ENCODE results near the gene OPTC. TPM values are rescaled to one million over a fixed set of nuclear protein-coding genes. Genes with fewer than 3 reads are reported as not detected.

OPTC gene
- polyA plus RNA-seq, 1 donor from 2014 or later: not detected

DNA sequence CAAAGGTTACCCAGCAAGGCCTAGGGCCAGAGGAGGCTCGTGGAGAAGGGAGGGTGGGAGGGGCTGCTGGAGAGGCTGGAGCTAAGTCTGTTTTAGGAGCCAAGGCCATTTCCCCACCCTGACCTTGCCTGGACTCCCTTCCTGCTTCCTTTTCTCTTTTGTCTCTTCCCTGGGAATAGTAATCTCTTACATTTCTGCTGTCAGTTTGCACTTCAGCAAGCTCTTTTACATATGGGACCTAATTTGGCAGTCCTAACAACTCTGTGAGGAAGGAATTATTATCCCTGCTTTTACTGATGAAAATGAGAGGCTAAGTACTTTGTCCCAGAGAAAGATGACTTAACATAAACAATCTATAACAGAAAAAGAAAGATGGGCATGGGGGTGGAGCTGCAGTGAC, 13.8 kb downstream of the OPTC start:
- Histone ChIP-seq H3K9ac (ENCODE audit: low read length) (peak overlapping the region; percentile 34), H3K4me3 (ENCODE audit: low read length) (peak overlapping the region; percentile 17), H3K27me3 (ENCODE audit: insufficient read depth, low read depth, low read length) (no peaks in the 10 kb centered on the region), H3K9me2 (ENCODE audit: insufficient read depth, low read length) (no peaks in the 10 kb centered on the region), H3K79me2 (replicated peaks; ENCODE audit: insufficient read depth, low read length) (no peaks in the 10 kb centered on the region), H3F3A (ENCODE audit: insufficient read depth, low read length, poor library complexity, severe bottlenecking) (no peaks in the 10 kb centered on the region), H4K20me1 (ENCODE audit: insufficient read depth) (no peaks in the 10 kb centered on the region), H3K36me3 (ENCODE audit: insufficient read depth, low read length) (no peaks in the 10 kb centered on the region), H3K9me3 (ENCODE audit: low read length) (no peaks in the 10 kb centered on the region), H3K4me2 (ENCODE audit: low read length) (no peak overlapping the region), H2AFZ (ENCODE audit: low read depth, low read length) (no peak overlapping the region), H3K27ac (ENCODE audit: low read length) (peak overlapping the region; percentile 59)
- TF ChIP-seq REST (IDR thresholded peaks at IDR 0.05; ENCODE audit: borderline replicate concordance) (peak; percentile 100), EZH2 (IDR thresholded peaks at IDR 0.05; ENCODE audit: borderline replicate concordance, insufficient read depth, low read length, poor library complexity, severe bottlenecking) (no peak)

DNA sequence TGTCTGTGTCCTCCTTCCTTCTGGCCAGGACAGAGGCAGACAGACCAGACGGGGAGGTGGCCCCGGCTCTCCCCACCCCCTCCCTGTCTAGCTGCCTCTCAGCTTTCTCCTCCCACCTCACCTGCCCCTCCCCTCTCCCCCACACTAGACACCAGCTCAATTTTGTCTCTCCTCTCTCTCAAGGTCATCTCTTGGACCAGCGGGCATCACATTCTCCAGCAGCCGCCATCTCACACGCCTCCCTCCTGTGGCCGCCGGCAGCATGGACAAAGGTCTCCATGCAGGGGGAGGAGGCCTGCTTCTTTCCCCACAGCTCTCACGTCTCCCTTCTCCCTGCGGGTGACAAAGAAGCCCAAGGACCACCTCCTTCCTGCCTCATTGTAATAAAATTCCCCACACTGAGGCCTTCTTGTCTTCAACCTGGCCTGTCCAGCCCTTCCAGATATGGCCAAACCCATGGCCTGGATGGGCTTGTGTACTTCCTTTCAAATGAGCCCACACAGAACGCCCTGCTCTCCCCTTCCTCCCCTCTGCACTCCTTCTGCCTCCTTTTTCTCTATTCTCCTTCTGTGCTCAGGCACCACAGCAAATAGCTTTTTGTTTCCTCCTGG, 14.6 kb downstream of the OPTC start:
- Histone ChIP-seq H3K79me2 (replicated peaks; ENCODE audit: insufficient read depth, low read length) (no peaks in the 10 kb centered on the region), H3K4me2 (ENCODE audit: low read length) (no peak overlapping the region), H3K36me3 (ENCODE audit: insufficient read depth, low read length) (no peaks in the 10 kb centered on the region), H3K9me3 (ENCODE audit: low read length) (no peaks in the 10 kb centered on the region), H2AFZ (ENCODE audit: low read depth, low read length) (no peak overlapping the region), H3K27me3 (ENCODE audit: insufficient read depth, low read depth, low read length) (no peaks in the 10 kb centered on the region), H4K20me1 (ENCODE audit: insufficient read depth) (no peaks in the 10 kb centered on the region), H3K9me2 (ENCODE audit: insufficient read depth, low read length) (no peaks in the 10 kb centered on the region), H3K9ac (ENCODE audit: low read length) (peak overlapping the region; percentile 34), H3K4me3 (ENCODE audit: low read length) (peak overlapping the region; percentile 17), H3K27ac (ENCODE audit: low read length) (peak overlapping the region; percentile 59), H3F3A (ENCODE audit: insufficient read depth, low read length, poor library complexity, severe bottlenecking) (no peaks in the 10 kb centered on the region)
- no peak for TF ChIP-seq SMC3 (conservative IDR thresholded peaks at IDR 0.05; ENCODE audit: poor library complexity)
- no peak for TF ChIP-seq CTCF (IDR thresholded peaks at IDR 0.05; ENCODE audit: poor library complexity, severe bottlenecking)
- no peak for TF ChIP-seq REST (IDR thresholded peaks at IDR 0.05; ENCODE audit: borderline replicate concordance)
- no peak for TF ChIP-seq TAF1 (IDR thresholded peaks at IDR 0.05; ENCODE audit: low read depth)
- TF ChIP-seq MXI1 (conservative IDR thresholded peaks at IDR 0.05; ENCODE audit: poor library complexity, severe bottlenecking): no peak
- no peak for TF ChIP-seq POLR2AphosphoS5 (IDR thresholded peaks at IDR 0.05)
- no peak for TF ChIP-seq EP300 (conservative IDR thresholded peaks at IDR 0.05; ENCODE audit: poor library complexity, severe bottlenecking)
- TF ChIP-seq RAD21 (conservative IDR thresholded peaks at IDR 0.05): no peak
- no peak for TF ChIP-seq EZH2 (IDR thresholded peaks at IDR 0.05; ENCODE audit: borderline replicate concordance, insufficient read depth, low read length, poor library complexity, severe bottlenecking)
